Astrocyte (in vitro differentiated cells and primary cell): ENCODE measurements around the gene ERAP2.

ENCODE experiments used
- CTCF ChIP-seq: IDR thresholded peaks from 2 replicates; pipeline ENCODE4 v1.5.1; 2011; ENCODE audit warnings: low read depth, mild to moderate bottlenecking, inconsistent platforms, low read length, moderate library complexity; ENCODE audit not compliant: insufficient read depth
- EZH2 ChIP-seq: IDR thresholded peaks from 2 replicates; pipeline ENCODE4 v1.6.1; 2012; ENCODE audit warnings: mild to moderate bottlenecking, low read length, inconsistent platforms; ENCODE audit not compliant: insufficient read depth

GRCh38 chr5:96869372-96869641 is 7.0 kb upstream of the ERAP2 start:
- no peak for TF ChIP-seq CTCF
- no peak for TF ChIP-seq EZH2
